K562 (cell line): Measurements from ENCODE around the gene PAN2. TPM values are rescaled to one million over a fixed set of nuclear protein-coding genes. Genes with fewer than 3 reads are reported as not detected.

ENCODE experiments used
- ATAC-seq: fragments of 200-7000 bp; cut with Tn5 transposase; 3 replicates; pipeline ENCODE4 v1.9.1; 2020; ENCODE audit warnings: moderate library complexity
- BruUV-seq: library from RNA; stranded (reverse); fragments of 400-500 nt; replicated peaks from 2 replicates; lab custom pipeline; 2021; lab: Mats Ljungman, UMichigan
- CTCF ChIA-PET: fragments of 300-600 bp; formaldehyde crosslinking; extraction: SDS; loops from one replicate; lab custom pipeline; 2021; ENCODE audit warnings: low intra/inter-chr PET ratio; lab: Yijun Ruan, JAX
- POLR2A ChIA-PET: fragments of 300-600, 350-650 bp; sonication (Branson Sonifier 250); formaldehyde crosslinking; extraction: SDS; loops from one replicate; lab custom pipeline; 2021; ENCODE audit warnings: antibody characterized with exemption, inconsistent platforms; lab: Yijun Ruan, JAX
- DNase-seq, 4 experiments: peaks; one replicate each; pipeline versions ENCODE4 v3.0.0 to v3.0.0-alpha.2; 2011 to 2018; ENCODE audit warnings: low spot score in 3 of 4, mixed read lengths in 3 of 4; ENCODE audit errors: extremely low read depth in 1 of 4
- FAIRE-seq: peaks from 2 replicates; lab custom pipeline; 2011; peaks lifted over from hg19 to GRCh38; lab: Jason Lieb, UNC
- H2AFZ ChIP-seq: 2 replicates; pipeline ENCODE4 v1.6.0; 2011; ENCODE audit warnings: low read depth, low read length, control low read depth, inconsistent platforms
- H3K27ac ChIP-seq: fragments of 200-600 bp; 3 replicates; pipeline ENCODE4 v1.8.0; 2011; ENCODE audit warnings: low read depth, mild to moderate bottlenecking, control low read depth, inconsistent platforms, low read length, moderate library complexity, mixed read lengths; ENCODE audit errors: extremely low read depth
- H3K27me3 ChIP-seq, 2 experiments: fragments of 300-600 bp in 1 of 2; 2 replicates in 1 of 2; 3 replicates in 1 of 2; pipeline versions ENCODE4 v1.6.0 to v1.8.0; 2011; ENCODE audit warnings: inconsistent platforms in 2 of 2, low read length in 2 of 2, mild to moderate bottlenecking in 1 of 2, mixed read lengths in 1 of 2, moderate library complexity in 1 of 2; ENCODE audit not compliant: control insufficient read depth in 2 of 2, insufficient read depth in 2 of 2
- H3K36me3 ChIP-seq: fragments of 300-600 bp; 3 replicates; pipeline ENCODE4 v1.8.0; 2011; ENCODE audit warnings: mild to moderate bottlenecking, low read length, inconsistent platforms; ENCODE audit not compliant: control insufficient read depth, insufficient read depth
- H3K4me1 ChIP-seq, 2 experiments: fragments of 200-600 bp in 1 of 2; replicated peaks in 1 of 2; 2 replicates in 1 of 2; 3 replicates in 1 of 2; pipeline versions ENCODE4 v1.5.1 to v1.8.0; 2011; ENCODE audit warnings: inconsistent platforms in 2 of 2, low read length in 2 of 2, mild to moderate bottlenecking in 1 of 2, mixed read lengths in 1 of 2, moderate library complexity in 1 of 2; ENCODE audit not compliant: control insufficient read depth in 2 of 2, insufficient read depth in 2 of 2
- H3K4me2 ChIP-seq: 2 replicates; pipeline ENCODE4 v1.6.1; 2011; ENCODE audit warnings: low read length, control low read depth, inconsistent platforms, mixed read lengths; ENCODE audit not compliant: insufficient read depth
- H3K4me3 ChIP-seq: fragments of 200-600 bp; sonication (generic), shearing (Covaris generic); 2 replicates; pipeline ENCODE4 v1.5.1; 2016; ENCODE audit warnings: control low read depth, inconsistent platforms
- H3K79me2 ChIP-seq: fragments of 200-600 bp; 3 replicates; pipeline ENCODE4 v1.8.0; 2011; ENCODE audit warnings: low read length, inconsistent platforms; ENCODE audit not compliant: control insufficient read depth, insufficient read depth
- H3K9ac ChIP-seq, 2 experiments: 2 replicates each; pipeline versions ENCODE4 v1.6.0 to v1.6.1; 2011; ENCODE audit warnings: low read depth in 2 of 2, low read length in 2 of 2, control low read depth in 1 of 2, inconsistent platforms in 1 of 2, mild to moderate bottlenecking in 1 of 2, mixed read lengths in 1 of 2; ENCODE audit not compliant: insufficient read depth in 1 of 2
- H3K9me1 ChIP-seq: one replicate; pipeline ENCODE4 v1.6.0; 2011; ENCODE audit warnings: inconsistent platforms, mild to moderate bottlenecking, low read length, moderate library complexity; ENCODE audit not compliant: control insufficient read depth, insufficient read depth
- H3K9me3 ChIP-seq: replicated peaks from 2 replicates; pipeline ENCODE4 v1.5.1; 2011; ENCODE audit warnings: low read depth, low read length, inconsistent platforms; ENCODE audit not compliant: control insufficient read depth, insufficient read depth
- H4K20me1 ChIP-seq: replicated peaks from 2 replicates; pipeline ENCODE4 v1.6.1; 2011; ENCODE audit warnings: low read length, inconsistent platforms, mixed read lengths; ENCODE audit not compliant: control insufficient read depth, insufficient read depth
- CTBP1 ChIP-seq: fragments of 450-650 bp; IDR thresholded peaks from 2 replicates; pipeline ENCODE4 v1.6.1; 2016; ENCODE audit warnings: borderline replicate concordance
- MYBL2 ChIP-seq, 2 experiments: fragments of 450-650 bp in 1 of 2; sonication (generic) in 1 of 2; formaldehyde crosslinking in 1 of 2; IDR thresholded peaks; 2 replicates each; pipeline versions ENCODE4 v1.6.1 to v1.8.1; 2017 to 2022; ENCODE audit warnings: borderline replicate concordance in 1 of 2, inconsistent platforms in 1 of 2, low read depth in 1 of 2, mild to moderate bottlenecking in 1 of 2, missing genetic modification reagents in 1 of 2, moderate library complexity in 1 of 2
- WHSC1 ChIP-seq: IDR thresholded peaks from one replicate; pipeline ENCODE4 v1.6.1; 2012; ENCODE audit warnings: low read length, control low read depth, inconsistent platforms
- ZNF134 ChIP-seq: fragments of 250-450 bp; sonication (Bioruptor Pico); conservative IDR thresholded peaks from 2 replicates; pipeline ENCODE4 v1.4.0; 2020
- WGBS: fragments of 100-300 bp; shearing (Covaris generic); methylation state at CpG from one replicate; pipeline ENCODE4 v1.1.6; 2016; ENCODE audit warnings: low coverage, mixed read lengths; ENCODE audit not compliant: insufficient coverage; ENCODE audit errors: missing lambda C conversion rate; 5-methylcytosine and 5-hydroxymethylcytosine counted together
- in situ Hi-C: fragments of 300-500 bp; cut with MboI; formaldehyde crosslinking; loops from 4 replicates; pipeline ENCODE4 v1.15.0; 2018; ENCODE audit warnings: inconsistent platforms, mixed read lengths
- intact Hi-C: fragments of 100-400 bp; cut with micrococcal nuclease; formaldehyde crosslinking; loops from 2 replicates; pipeline ENCODE4 v1.14.2; 2022
- polyA plus RNA-seq, 8 experiments: library from polyadenylated mRNA; depleted of rRNA in 4 of 8; stranded (reverse) in 5 of 8; unstranded in 3 of 8; fragments of >200 nt; fragmentation: Nextera tagmentation in 2 of 8; fragmentation: Illumina TruSeq in 1 of 8; extraction: Ambion mirVana in 2 of 8; extraction: Trizol in 1 of 8; gene quantifications; 2 replicates each; pipeline versions ENCODE4 v1.2.1 to v1.2.3, GENCODE V29; 2011 to 2014; ENCODE audit warnings: inconsistent platforms in 1 of 8, missing spikeins in 1 of 8
- total RNA-seq, 7 experiments: library from RNA; depleted of rRNA in 6 of 7; stranded (reverse); fragments of >200 nt in 6 of 7; fragmentation: Illumina TruSeq in 2 of 7; extraction: Trizol in 2 of 7; gene quantifications; 2 replicates each; pipeline versions ENCODE4 v1.2.1 to v1.2.3, GENCODE V29; 2011 to 2021; ENCODE audit warnings: low replicate concordance in 1 of 7
- TF ChIP-seq, protein P1 (sequence below): fragments of 250-450 bp; sonication (Bioruptor Pico); IDR thresholded peaks from 2 replicates; pipeline ENCODE4 v1.8.0; 2021; ENCODE audit warnings: mild to moderate bottlenecking, moderate library complexity
- TF ChIP-seq, protein P2 (sequence below), 2 experiments: fragments of 450-650 bp in 1 of 2; sonication (generic) in 1 of 2; formaldehyde crosslinking in 1 of 2; IDR thresholded peaks in 1 of 2; conservative IDR thresholded peaks in 1 of 2; 2 replicates each; pipeline versions ENCODE4 v1.6.1 to v1.8.1; 2016 to 2023; ENCODE audit warnings: mild to moderate bottlenecking in 2 of 2, moderate library complexity in 2 of 2, inconsistent platforms in 1 of 2, missing genetic modification reagents in 1 of 2
- TF ChIP-seq, protein P3 (sequence below): fragments of 450-650 bp; formaldehyde crosslinking; conservative IDR thresholded peaks from 2 replicates; pipeline ENCODE4 v1.4.0; 2022; ENCODE audit warnings: mild to moderate bottlenecking, missing genetic modification characterization
- TF ChIP-seq, protein P4 (sequence below): fragments of 450-650 bp; IDR thresholded peaks from 2 replicates; pipeline ENCODE4 v1.7.0; 2016; ENCODE audit warnings: borderline replicate concordance

Gene PAN2
- total and polyA plus RNA-seq, 9 of the 15 experiments (the other 6 are each of a cell fraction or from before 2014, with no cell fraction given) = 15.0 to 66.1 (median 25.9) TPM

DNA sequence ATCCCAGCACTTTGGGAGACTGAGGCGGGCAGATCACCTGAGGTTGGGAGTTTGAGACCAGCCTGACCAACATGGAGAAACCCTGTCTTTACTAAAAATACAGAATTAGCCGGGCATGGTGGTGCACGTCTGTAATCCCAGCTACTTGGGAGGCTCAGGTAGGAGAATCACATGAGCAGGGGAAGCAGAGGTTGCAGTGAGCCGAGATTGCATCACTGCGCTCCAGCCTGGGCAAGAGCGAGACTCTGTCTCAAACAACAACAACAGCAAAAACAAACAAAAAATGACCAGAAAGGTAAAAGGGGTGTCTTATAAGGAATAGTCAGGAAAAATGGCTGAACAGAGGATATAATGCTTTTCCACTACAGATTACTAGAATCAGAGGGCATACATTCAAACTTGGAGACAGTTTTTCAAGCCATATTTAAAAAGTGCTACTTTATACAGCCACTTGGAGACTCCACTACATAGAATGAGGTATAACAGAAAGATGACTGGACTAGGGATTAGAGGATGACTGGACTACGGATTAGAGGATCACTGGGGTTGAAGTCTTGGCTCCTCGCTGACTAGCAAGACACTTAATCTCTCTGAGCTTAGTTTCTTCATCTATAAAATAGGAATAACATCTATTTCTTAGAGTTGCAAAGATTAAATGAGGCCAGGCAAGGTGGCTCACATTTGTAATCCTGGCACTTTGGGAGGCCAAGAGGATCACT is 28.8 kb downstream of the PAN2 start:
- Histone ChIP-seq H3K36me3 (peaks cover 50% of the 10 kb centered on the region), H2AFZ (no peak overlapping the region), H3K9me1 (no peaks in the 10 kb centered on the region), H4K20me1 (no peaks in the 10 kb centered on the region), H3K9me3 (no peaks in the 10 kb centered on the region), H3K79me2 (peaks cover 6% of the 10 kb centered on the region; the same call in 2 of the 3 replicates), H3K9ac (no peak overlapping the region), H3K4me2 (no peak overlapping the region), H3K4me3 (no peak overlapping the region), H3K27ac (no peak overlapping the region), H3K27me3 (no peaks in the 10 kb centered on the region), H3K4me1 (peaks cover 13 to 17% of the 10 kb centered on the region in 2 experiments)
- BruUV-seq = no TSS peak
- intact Hi-C loops (no loop called here), in situ Hi-C loops (no loop called here)
- POLR2A ChIA-PET = interaction anchor here (0.9 kb wide), 1 partner anchor 11 kb away, joined by 3 read pairs; the partner anchor contains the start of gene CNPY2
- WGBS = 90% methylated on average over 8 of the region's 8 CpGs
- FAIRE-seq = no peak
- CTCF ChIA-PET = no interaction called here
- ATAC-seq = no peak
- no peak for DNase-seq
- TF ChIP-seq WHSC1 = no peak
- TF ChIP-seq MYBL2 (IDR thresholded peaks at IDR 0.05; ENCODE audit: low read depth) = no peak
- no peak for TF ChIP-seq MYBL2 (CRISPR knock-in tag; IDR thresholded peaks at IDR 0.05; ENCODE audit: borderline replicate concordance)
- TF ChIP-seq, protein P1, sequence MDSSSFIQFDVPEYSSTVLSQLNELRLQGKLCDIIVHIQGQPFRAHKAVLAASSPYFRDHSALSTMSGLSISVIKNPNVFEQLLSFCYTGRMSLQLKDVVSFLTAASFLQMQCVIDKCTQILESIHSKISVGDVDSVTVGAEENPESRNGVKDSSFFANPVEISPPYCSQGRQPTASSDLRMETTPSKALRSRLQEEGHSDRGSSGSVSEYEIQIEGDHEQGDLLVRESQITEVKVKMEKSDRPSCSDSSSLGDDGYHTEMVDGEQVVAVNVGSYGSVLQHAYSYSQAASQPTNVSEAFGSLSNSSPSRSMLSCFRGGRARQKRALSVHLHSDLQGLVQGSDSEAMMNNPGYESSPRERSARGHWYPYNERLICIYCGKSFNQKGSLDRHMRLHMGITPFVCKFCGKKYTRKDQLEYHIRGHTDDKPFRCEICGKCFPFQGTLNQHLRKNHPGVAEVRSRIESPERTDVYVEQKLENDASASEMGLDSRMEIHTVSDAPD (CRISPR knock-in tag) = no peak
- TF ChIP-seq, protein P2, sequence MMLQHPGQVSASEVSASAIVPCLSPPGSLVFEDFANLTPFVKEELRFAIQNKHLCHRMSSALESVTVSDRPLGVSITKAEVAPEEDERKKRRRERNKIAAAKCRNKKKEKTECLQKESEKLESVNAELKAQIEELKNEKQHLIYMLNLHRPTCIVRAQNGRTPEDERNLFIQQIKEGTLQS (IDR thresholded peaks at IDR 0.05) = peak; percentile 40
- TF ChIP-seq, protein P2 (CRISPR knock-in tag; conservative IDR thresholded peaks at IDR 0.05) = no peak
- TF ChIP-seq, protein P3, sequence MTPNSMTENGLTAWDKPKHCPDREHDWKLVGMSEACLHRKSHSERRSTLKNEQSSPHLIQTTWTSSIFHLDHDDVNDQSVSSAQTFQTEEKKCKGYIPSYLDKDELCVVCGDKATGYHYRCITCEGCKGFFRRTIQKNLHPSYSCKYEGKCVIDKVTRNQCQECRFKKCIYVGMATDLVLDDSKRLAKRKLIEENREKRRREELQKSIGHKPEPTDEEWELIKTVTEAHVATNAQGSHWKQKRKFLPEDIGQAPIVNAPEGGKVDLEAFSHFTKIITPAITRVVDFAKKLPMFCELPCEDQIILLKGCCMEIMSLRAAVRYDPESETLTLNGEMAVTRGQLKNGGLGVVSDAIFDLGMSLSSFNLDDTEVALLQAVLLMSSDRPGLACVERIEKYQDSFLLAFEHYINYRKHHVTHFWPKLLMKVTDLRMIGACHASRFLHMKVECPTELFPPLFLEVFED (CRISPR knock-in tag) = no peak
- TF ChIP-seq CTBP1 = no peak
- TF ChIP-seq ZNF134 (CRISPR knock-in tag) = no peak
- TF ChIP-seq, protein P4, sequence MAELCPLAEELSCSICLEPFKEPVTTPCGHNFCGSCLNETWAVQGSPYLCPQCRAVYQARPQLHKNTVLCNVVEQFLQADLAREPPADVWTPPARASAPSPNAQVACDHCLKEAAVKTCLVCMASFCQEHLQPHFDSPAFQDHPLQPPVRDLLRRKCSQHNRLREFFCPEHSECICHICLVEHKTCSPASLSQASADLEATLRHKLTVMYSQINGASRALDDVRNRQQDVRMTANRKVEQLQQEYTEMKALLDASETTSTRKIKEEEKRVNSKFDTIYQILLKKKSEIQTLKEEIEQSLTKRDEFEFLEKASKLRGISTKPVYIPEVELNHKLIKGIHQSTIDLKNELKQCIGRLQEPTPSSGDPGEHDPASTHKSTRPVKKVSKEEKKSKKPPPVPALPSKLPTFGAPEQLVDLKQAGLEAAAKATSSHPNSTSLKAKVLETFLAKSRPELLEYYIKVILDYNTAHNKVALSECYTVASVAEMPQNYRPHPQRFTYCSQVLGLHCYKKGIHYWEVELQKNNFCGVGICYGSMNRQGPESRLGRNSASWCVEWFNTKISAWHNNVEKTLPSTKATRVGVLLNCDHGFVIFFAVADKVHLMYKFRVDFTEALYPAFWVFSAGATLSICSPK = no peak
